Retinal pigment epithelial cell (primary cell): ENCODE measurements around the gene LIPA.

Source experiments
- DNase-seq: peaks from one replicate; pipeline ENCODE4 v3.0.0-alpha.2; 2010; ENCODE audit warnings: low read depth
- H3K4me3 ChIP-seq: 2 replicates; pipeline ENCODE4 v1.5.1; 2011; ENCODE audit warnings: mild to moderate bottlenecking, low read length, control low read depth, moderate library complexity
- TF ChIP-seq, protein P1 (sequence below): conservative IDR thresholded peaks from 2 replicates; pipeline ENCODE4 v1.5.1; 2011; ENCODE audit warnings: low read depth, low read length, control low read depth, inconsistent platforms

LIPA gene

DNA sequence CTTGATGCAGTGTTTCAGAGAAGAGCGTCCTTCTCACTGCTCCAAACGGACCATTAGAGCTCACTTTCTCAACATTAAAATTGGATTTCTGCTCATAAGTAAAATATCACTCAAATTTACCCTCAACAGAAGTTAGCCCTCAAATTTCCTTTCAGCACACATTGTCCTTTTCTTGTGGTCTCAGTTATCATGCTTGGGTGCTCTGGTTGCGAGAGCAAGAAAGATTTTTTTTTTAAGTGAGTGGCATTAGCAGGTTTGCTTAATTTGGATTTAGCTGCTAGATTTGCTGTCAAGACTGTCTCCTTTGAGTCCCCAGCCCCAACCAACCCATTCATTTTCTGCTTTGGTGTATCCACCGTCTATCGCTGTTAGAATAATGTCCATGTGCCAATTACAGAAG is 41.9 kb downstream of the LIPA start:
- TF ChIP-seq, protein P1, sequence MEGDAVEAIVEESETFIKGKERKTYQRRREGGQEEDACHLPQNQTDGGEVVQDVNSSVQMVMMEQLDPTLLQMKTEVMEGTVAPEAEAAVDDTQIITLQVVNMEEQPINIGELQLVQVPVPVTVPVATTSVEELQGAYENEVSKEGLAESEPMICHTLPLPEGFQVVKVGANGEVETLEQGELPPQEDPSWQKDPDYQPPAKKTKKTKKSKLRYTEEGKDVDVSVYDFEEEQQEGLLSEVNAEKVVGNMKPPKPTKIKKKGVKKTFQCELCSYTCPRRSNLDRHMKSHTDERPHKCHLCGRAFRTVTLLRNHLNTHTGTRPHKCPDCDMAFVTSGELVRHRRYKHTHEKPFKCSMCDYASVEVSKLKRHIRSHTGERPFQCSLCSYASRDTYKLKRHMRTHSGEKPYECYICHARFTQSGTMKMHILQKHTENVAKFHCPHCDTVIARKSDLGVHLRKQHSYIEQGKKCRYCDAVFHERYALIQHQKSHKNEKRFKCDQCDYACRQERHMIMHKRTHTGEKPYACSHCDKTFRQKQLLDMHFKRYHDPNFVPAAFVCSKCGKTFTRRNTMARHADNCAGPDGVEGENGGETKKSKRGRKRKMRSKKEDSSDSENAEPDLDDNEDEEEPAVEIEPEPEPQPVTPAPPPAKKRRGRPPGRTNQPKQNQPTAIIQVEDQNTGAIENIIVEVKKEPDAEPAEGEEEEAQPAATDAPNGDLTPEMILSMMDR: no peak
- DNase-seq: no peak
- H3K4me3 ChIP-seq: no peak overlapping the region

DNA sequence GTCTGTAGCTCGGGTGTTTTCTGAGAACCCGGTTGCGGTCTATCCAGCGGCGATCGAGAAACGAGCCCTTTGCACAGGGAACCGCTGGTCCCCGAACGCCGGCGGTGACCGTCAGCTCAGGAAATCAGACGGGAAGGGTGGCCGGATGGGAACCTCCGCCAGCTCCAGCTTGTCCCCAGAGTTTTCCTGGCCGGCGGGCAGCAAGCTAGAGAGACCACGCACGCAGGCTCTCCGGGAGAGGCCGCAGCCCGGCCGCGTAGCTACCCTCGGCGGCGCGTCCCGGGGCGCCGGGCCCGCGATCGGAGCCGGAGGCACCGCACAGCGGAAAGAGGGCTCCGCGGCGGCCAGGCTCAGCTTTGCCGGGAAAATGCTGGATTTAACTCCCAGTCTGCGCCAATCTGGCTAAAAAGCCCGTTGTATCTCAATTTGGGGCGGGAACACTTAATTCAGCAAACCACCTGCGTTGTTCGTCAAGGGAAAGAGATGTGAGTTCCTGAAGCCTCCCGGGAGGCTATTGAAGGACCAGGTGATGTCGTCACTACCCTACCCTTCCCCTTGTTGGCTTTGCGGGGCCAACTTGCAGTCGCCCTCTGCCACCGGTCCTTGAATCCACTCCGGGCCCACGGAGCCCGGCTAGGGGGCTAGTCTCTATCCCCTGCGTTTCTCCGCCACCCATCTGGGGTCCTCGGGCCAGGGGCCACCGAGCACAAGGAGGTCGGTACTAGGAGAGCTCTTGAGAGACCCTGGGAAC is 43.6 kb downstream of the LIPA start:
- no peak for DNase-seq
- TF ChIP-seq, protein P1: no peak
- H3K4me3 ChIP-seq: peak overlapping the region; percentile 47

DNA sequence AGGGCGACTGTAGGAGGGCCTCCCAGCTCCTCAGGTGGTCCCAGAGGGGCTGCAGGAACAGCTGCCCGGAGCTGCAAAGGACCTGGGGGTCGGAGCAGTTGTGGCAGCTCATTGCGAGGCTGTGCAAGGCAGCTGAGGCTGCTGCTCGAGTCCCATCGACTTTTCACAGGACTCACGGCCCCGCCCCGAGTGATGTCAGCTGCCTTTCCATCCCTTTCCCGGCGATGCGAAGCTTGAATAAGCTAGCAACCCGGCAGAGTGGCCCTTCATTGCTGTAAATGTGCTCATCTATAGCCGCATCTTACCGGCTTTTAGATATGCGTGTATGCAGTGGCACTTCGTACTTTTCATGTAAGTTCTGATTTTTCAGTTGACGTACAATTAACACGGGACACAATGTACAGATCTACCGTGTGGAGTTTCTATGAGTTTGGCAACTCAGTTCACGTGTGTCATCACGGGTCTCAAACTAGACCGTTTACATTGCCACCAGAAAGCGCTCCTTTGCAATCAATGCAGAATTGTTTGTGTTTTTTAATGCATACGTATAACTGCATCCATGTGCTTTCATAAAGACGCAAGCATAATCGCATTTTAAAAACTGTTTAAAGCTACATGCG is 44.3 kb downstream of the LIPA start, which contains the start of gene CH25H:
Gene CH25H, minus strand, starts transcription at position 137 of the 620 bp plus-strand sequence. Its CDS starts 25 bp downstream, at position 112.
- TF ChIP-seq, protein P1: no peak
- H3K4me3 ChIP-seq: peak within 1 kb of the TSS; percentile 47
- DNase-seq: no peak

DNA sequence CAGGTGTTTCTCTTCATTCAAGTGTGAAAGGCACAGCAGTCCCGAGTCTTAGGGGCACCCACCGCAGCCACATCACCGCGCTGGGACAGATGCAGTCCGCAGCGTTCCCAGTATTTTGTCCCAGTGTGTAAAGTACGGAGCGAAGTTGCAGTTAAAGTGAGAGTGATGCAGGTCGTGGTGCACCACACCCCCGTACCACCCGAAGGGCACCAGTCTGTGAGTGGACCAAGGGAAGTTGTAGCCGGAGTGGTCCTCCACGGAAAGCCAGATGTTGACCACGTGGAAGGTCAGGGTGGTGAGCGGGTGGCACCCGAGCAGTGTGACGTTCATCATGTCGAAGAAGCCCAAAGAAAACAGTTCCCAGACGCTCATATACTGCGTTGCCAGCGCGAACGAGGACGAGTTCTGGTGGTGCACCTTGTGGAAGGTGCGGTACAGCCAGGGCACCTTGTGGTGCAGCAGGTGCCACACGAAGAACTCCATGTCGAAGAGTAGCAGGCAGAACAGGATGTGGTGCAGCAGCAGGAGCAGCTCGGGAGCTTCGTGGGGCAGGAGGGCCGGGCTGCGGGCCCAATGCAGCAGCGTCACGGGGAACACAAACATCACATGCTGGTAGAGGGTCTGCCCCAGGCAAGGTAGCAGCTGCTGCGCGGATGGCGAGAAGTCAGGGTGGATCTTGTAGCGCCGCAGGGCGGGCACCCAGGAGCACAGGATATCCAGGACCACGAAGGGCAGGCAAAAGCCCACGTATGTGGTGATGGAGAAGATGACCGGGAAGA is 45.0 kb downstream of the LIPA start:
- no peak for DNase-seq

DNA sequence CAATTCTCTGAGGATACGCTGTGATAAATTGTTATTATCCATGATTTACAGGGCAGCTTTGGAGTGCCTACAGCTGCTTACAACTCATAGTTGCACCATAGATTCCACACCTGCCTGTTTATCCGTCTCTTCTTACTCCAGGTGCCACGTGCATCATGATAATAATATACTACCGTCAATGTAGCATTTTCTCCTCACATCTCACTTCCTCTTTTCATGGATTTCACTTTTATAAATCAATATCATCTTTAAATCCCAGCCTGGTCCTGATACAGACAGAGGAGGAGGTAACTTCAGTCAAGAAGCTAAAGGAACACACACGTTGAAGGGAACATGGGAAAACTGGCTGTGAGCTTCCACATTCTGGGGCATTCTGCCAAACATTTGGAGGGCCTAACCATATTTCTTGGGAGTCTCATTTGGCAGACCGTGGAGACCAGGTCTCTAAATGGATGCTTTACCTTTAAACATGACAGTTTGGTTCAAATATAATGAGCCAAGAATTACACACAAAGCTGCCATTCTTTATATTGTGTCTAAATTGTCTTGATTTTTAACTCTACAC is 46.9 kb downstream of the LIPA start:
- TF ChIP-seq, protein P1: no peak
- no peak overlapping the region for H3K4me3 ChIP-seq
- no peak for DNase-seq

More for the DNA sequence above, 45.0 kb downstream of the LIPA start:
- TF ChIP-seq, protein P1: no peak
- peak overlapping the region; percentile 47 for H3K4me3 ChIP-seq

DNA sequence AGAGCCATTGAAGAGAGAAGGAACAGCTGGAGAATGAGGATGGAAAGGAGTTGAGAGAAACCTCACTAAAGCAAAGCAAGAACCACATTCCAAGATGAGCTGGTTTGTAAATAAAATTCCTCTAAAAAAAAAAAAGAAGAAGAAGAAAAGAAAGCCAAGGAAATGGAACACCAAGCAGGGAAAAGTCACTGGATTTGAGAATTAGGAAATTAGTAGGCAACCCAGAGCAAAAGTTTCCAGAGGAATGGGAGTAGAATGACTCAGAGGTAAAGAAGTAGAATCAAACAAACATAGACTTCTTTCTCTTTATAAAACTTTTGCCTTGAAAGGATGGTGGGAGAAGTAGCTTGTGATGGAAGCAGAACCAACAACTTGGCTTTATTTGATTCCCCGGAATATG is 48.3 kb downstream of the LIPA start:
- TF ChIP-seq, protein P1: no peak
- H3K4me3 ChIP-seq: no peak overlapping the region
- DNase-seq: no peak
